Fibroblast of pulmonary artery (primary cell): ENCODE results near the gene RPS19.
A peak's percentile ranks its signal among the peaks of the same experiment; 100 is the strongest.

Experiments
- DNase-seq: peaks from one replicate; pipeline ENCODE4 v3.0.0-alpha.2; 2010; ENCODE audit warnings: low read depth
- H3K4me3 ChIP-seq: replicated peaks from 2 replicates; pipeline ENCODE4 v1.5.1; 2011; ENCODE audit warnings: low read depth, mild to moderate bottlenecking, control low read depth, low read length, moderate library complexity
- TF ChIP-seq, protein P1 (sequence below): IDR thresholded peaks from 2 replicates; pipeline ENCODE4 v1.5.1; 2011; ENCODE audit warnings: mild to moderate bottlenecking, control low read depth, low read length, inconsistent platforms; ENCODE audit errors: missing control alignments

The RPS19 gene

DNA sequence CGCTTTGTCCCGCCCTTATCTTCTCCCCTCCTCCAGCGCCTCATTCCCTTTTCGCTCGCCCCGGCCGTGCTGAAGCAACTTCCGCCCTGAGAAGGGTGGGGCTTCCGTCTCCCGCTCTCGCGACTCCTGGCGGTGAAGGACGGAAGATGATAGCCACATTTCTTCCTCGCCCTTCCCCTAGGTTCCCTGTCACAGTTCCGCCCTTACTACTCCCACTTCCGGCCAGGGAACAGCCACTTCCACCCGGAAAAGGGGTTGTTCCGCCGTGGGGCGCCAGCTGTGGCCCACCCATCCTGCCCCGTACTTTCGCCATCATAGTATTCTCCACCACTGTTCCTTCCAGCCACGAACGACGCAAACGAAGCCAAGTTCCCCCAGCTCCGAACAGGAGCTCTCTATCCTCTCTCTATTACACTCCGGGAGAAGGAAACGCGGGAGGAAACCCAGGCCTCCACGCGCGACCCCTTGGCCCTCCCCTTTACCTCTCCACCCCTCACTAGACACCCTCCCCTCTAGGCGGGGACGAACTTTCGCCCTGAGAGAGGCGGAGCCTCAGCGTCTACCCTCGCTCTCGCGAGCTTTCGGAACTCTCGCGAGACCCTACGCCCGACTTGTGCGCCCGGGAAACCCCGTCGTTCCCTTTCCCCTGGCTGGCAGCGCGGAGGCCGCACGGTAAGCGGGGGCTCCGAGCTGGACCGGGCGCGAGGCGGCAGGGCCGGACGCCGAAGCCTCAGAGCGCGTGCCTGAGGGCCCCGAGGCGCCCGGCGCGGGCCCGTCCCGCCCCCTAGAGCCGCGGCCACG, at the start of gene RPS19:
RPS19 (plus strand) TSS at position 638 of the 801 bp plus-strand sequence. CDS start 520 bp downstream, outside the sequence.
- peak; percentile 99 for DNase-seq
- TF ChIP-seq, protein P1, sequence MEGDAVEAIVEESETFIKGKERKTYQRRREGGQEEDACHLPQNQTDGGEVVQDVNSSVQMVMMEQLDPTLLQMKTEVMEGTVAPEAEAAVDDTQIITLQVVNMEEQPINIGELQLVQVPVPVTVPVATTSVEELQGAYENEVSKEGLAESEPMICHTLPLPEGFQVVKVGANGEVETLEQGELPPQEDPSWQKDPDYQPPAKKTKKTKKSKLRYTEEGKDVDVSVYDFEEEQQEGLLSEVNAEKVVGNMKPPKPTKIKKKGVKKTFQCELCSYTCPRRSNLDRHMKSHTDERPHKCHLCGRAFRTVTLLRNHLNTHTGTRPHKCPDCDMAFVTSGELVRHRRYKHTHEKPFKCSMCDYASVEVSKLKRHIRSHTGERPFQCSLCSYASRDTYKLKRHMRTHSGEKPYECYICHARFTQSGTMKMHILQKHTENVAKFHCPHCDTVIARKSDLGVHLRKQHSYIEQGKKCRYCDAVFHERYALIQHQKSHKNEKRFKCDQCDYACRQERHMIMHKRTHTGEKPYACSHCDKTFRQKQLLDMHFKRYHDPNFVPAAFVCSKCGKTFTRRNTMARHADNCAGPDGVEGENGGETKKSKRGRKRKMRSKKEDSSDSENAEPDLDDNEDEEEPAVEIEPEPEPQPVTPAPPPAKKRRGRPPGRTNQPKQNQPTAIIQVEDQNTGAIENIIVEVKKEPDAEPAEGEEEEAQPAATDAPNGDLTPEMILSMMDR = peak; percentile 52
- H3K4me3 ChIP-seq = peak within 1 kb of the TSS; percentile 98

DNA sequence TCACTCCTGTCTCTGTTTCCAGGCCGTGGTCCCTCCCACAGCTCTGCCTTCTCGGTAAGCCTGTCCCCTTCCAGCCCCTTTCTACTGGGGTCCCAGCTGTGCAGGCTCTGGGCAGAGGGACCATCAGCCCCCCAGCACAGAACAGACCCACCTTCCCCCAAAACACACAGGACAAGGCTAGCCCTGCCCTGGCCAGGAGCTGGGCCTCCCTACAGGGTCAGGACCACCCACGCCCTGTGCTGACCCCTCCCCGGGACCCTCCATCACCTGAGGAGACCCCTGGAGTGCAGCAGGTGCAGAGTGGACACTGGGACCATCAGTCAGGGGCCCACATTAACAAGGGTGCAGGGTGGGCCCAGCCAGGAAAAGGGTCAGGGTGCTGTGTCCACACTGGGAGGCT, 49.8 kb upstream of the RPS19 start:
- DNase-seq = no peak
- H3K4me3 ChIP-seq = no peak overlapping the region
- TF ChIP-seq, protein P1 = no peak

DNA sequence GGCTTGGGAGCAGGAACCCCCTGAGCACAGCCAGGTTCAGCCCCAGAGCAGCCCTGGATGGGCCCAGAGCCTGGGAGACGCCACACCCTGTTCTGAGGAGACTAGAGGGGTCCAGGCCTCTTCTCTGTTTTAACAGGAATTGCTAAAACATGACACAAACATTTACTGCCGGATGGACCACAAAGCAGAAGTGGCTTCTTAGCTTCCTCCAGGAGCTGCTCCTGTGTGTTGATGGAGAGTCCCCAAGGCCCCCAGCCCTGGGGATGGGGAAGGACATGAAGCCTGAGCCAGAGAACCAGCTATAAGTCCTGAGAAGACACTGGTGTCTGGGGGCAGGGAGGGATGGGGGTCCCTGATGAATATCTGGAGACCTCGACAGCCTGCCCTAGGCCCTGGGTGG, 49.0 kb upstream of the RPS19 start:
- H3K4me3 ChIP-seq = no peak overlapping the region
- no peak for DNase-seq
- TF ChIP-seq, protein P1 = no peak

DNA sequence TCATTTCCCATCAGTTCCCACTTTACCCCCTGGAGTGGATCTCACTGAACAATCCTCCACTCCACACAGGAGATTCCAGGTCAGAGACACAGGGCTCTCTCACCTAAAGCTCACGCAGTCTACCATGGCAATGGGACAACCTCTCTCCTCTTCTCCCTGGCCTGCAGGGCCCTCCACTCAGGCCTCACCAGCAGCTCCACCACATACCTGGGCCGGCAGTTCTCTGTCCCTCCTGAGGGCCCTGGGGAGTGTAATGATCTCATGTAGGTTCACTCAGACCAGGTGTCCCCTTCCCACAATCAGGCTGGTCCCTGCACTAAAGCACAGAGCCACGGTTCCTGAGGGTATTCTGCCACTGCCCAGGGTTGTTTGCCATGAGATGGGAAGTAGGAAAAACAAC, 48.1 kb upstream of the RPS19 start:
- H3K4me3 ChIP-seq = no peak overlapping the region
- TF ChIP-seq, protein P1 = no peak
- no peak for DNase-seq

DNA sequence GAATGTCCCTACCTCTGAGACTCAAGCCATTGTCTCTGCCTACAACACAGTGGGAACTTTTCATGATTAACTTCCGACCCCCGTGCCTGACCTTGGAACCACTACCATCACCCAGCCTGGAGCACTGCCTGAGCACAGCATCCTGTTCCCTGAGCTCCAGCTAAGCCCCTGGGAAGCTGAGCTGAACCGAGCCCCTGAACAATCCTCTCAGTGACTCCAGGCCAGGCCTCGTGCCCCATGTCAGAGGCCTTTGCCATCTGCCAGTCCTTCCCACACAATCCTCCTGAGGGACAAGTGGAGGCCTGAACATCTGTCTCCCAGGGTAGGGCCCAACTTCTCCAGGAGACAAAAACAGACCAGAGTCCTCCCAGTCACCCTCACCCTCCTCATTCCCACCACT, 46.1 kb upstream of the RPS19 start:
- no peak for DNase-seq
- TF ChIP-seq, protein P1 = no peak
- H3K4me3 ChIP-seq = no peak overlapping the region

DNA sequence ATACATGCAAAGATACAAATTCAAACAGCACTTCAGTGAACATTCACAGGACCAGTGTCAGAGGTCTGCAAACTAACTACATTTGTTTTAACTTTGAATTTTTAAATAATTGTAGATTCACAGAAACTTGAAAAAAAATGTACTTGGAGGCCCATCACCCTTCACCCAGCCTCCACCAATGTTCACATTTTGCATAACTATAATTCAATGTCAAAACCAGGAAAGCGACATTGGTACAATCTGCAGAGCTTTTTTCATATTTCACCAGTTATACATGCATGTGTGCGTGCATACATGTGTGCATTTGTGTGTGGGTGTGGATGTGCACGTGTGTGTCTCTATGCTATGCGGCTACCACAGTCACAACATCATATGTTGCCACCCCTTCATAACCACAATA, 44.8 kb upstream of the RPS19 start:
- DNase-seq = no peak
- TF ChIP-seq, protein P1 = no peak

DNA sequence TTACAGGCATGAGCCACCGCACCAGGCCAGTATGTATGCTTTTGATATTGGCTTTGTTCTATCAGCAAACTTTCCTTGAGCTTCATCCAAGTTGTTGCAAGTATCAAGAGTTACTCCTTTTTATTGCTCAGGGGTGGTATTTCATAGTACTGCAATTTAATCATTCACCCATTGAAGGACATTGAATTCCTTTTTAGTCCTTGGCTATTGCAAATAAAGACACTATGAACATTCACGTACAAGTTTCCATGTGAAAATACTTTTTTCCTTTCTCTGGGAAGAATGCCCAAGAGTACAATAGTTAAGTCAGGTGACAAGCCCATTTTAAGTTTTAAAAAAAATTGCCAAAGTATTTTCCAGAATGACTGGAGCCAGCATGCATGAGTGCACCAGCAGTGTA, 43.3 kb upstream of the RPS19 start:
- TF ChIP-seq, protein P1 = no peak
- DNase-seq = no peak
- H3K4me3 ChIP-seq = no peak overlapping the region

More for the DNA sequence above, 44.8 kb upstream of the RPS19 start:
- H3K4me3 ChIP-seq = no peak overlapping the region
